Measurements from ENCODE around the gene EFR3B.

The EFR3B gene

GRCh38 chr2:25197336-25198208 is 155.7 kb downstream of the EFR3B start:
- TF ChIP-seq, protein P1, sequence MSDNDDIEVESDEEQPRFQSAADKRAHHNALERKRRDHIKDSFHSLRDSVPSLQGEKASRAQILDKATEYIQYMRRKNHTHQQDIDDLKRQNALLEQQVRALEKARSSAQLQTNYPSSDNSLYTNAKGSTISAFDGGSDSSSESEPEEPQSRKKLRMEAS (IDR thresholded peaks at IDR 0.05; ENCODE audit: low read depth, low read length): no peak
- no peak for TF ChIP-seq MYC (IDR thresholded peaks at IDR 0.05; ENCODE audit: low read depth, low read length)
- TF ChIP-seq POLR2A (IDR thresholded peaks at IDR 0.05; ENCODE audit: extremely low read depth, insufficient read length): no peak
- TF ChIP-seq CTCF (IDR thresholded peaks at IDR 0.05; ENCODE audit: low read depth, low read length): no peak
- no peak for DNase-seq (ENCODE audit: low read depth)
- no peak overlapping the region for H3K4me3 ChIP-seq (ENCODE audit: low read depth, low read length)

- TF ChIP-seq MYC (IDR thresholded peaks at IDR 0.05; ENCODE audit: low read depth, low read length): no peak
- TF ChIP-seq, protein P1 (IDR thresholded peaks at IDR 0.05; ENCODE audit: low read depth, low read length): no peak
- no peak for TF ChIP-seq POLR2A (IDR thresholded peaks at IDR 0.05; ENCODE audit: extremely low read depth, insufficient read length)
- no peak for TF ChIP-seq CTCF (IDR thresholded peaks at IDR 0.05; ENCODE audit: low read depth, low read length)
- H3K4me3 ChIP-seq (ENCODE audit: low read depth, low read length): no peak overlapping the region
- no peak for DNase-seq (ENCODE audit: low read depth)
Measured at GRCh38 chr2:25198209-25198525, 156.3 kb downstream of the EFR3B start.

DNA sequence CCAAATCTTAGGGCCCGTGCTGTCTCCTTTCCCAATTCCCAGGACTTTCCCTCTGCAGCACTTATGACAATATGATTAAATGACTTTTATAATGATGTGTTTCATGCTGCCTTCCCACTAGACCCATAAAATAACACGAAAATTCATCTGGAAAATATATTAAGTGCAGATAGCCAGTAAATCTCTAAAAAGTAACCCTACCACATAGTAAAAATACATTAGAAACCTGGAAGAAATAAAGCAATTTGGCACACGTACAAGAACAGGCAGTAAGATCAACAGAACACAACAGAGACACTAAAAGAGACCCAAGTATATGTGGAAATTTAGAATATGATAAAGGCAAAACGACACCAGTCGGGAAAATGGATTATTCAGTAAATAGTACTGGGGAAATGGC is 156.7 kb downstream of the EFR3B start:
- TF ChIP-seq MYC (IDR thresholded peaks at IDR 0.05; ENCODE audit: low read depth, low read length) (no peak), POLR2A (IDR thresholded peaks at IDR 0.05; ENCODE audit: extremely low read depth, insufficient read length) (no peak), CTCF (IDR thresholded peaks at IDR 0.05; ENCODE audit: low read depth, low read length) (no peak)
- TF ChIP-seq, protein P1 (IDR thresholded peaks at IDR 0.05; ENCODE audit: low read depth, low read length): no peak
- H3K4me3 ChIP-seq (ENCODE audit: low read depth, low read length): no peak overlapping the region
- no peak for DNase-seq (ENCODE audit: low read depth)

DNA sequence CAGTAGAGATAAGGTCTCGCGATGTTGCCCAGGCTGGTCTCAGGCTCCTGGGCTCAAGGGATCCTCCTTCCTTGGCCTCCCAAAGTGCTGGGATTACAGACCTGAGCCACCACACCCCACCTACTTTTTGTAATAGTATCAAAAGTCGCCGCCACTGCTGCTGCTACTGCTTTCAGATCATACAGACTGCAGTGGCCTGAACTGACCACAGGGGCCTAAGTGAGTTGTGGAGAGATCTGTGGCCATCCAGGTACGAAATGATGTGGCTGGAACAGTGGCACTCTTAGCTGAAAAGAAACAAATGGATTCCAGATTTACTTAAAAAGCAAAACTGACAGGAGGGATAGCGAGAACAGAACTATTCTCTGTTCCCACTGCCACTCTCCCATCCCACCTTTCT is 159.4 kb downstream of the EFR3B start:
- H3K4me3 ChIP-seq (ENCODE audit: low read depth, low read length): no peak overlapping the region
- DNase-seq (ENCODE audit: low read depth): no peak
- TF ChIP-seq, protein P1 (IDR thresholded peaks at IDR 0.05; ENCODE audit: low read depth, low read length): no peak
- TF ChIP-seq CTCF (IDR thresholded peaks at IDR 0.05; ENCODE audit: low read depth, low read length) (peak; percentile 24), POLR2A (IDR thresholded peaks at IDR 0.05; ENCODE audit: extremely low read depth, insufficient read length) (no peak), MYC (IDR thresholded peaks at IDR 0.05; ENCODE audit: low read depth, low read length) (no peak)

- TF ChIP-seq, protein P1 (IDR thresholded peaks at IDR 0.05; ENCODE audit: low read depth, low read length): no peak
- TF ChIP-seq MYC (IDR thresholded peaks at IDR 0.05; ENCODE audit: low read depth, low read length): no peak
- TF ChIP-seq POLR2A (IDR thresholded peaks at IDR 0.05; ENCODE audit: extremely low read depth, insufficient read length): no peak
- TF ChIP-seq CTCF (IDR thresholded peaks at IDR 0.05; ENCODE audit: low read depth, low read length): no peak
- no peak for DNase-seq (ENCODE audit: low read depth)
Measured at GRCh38 chr2:25201794-25202193, 159.9 kb downstream of the EFR3B start.

More at GRCh38 chr2:25201794-25202193, 159.9 kb downstream of the EFR3B start:
- no peak overlapping the region for H3K4me3 ChIP-seq (ENCODE audit: low read depth, low read length)

All from NB4 (cell line).